ENCODE results near the gene ARID1B. TPM values are rescaled to one million over a fixed set of nuclear protein-coding genes. Genes with fewer than 3 reads are reported as not detected.

The ARID1B gene
- polyA plus RNA-seq, 4 donors = 57.0 to 87.6 (median 71.7) TPM

DNA sequence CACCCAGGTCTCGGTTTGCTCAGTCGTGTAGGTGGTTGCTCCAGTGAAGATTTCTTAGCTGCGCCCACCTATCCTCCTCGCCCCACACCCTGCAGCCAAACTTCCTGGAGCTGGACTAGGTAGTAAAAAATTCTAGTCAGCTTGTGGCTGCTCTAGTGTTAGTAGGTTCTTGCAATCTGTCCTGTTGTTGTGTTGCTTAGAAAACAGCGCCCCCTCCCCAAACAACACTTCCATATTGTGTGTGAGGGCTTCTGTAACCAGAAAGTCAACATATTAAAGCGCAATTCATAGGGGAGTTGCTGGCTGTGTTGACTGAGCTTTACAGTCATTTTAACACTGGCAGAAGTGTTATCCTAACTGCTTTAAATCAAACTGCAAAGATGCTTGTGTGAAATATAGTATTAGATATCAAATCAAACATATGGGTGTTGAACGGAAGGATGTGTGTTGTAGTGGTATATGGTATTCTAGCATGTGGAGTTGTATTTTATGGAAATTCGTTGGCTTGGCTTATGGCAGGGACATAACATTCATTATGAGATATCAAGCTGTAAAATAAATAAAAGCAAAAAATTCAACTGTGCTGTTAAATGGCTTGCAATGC is 122.5 kb downstream of the ARID1B start:
- DNase-seq (ENCODE audit: low read depth in 4 of 4, low spot score in 3 of 4) = no peak

- DNase-seq (ENCODE audit: low read depth in 4 of 4, low spot score in 3 of 4) = no peak
Observed at GRCh38 chr6:156900292-156900691, 123.1 kb downstream of the ARID1B start.

- DNase-seq (ENCODE audit: low read depth in 4 of 4, low spot score in 3 of 4) = no peak
Observed at GRCh38 chr6:156901309-156902019, 124.3 kb downstream of the ARID1B start.

- no peak for DNase-seq (ENCODE audit: low read depth in 4 of 4, low spot score in 3 of 4)
Observed at GRCh38 chr6:156902782-156903181, 125.6 kb downstream of the ARID1B start.

DNA sequence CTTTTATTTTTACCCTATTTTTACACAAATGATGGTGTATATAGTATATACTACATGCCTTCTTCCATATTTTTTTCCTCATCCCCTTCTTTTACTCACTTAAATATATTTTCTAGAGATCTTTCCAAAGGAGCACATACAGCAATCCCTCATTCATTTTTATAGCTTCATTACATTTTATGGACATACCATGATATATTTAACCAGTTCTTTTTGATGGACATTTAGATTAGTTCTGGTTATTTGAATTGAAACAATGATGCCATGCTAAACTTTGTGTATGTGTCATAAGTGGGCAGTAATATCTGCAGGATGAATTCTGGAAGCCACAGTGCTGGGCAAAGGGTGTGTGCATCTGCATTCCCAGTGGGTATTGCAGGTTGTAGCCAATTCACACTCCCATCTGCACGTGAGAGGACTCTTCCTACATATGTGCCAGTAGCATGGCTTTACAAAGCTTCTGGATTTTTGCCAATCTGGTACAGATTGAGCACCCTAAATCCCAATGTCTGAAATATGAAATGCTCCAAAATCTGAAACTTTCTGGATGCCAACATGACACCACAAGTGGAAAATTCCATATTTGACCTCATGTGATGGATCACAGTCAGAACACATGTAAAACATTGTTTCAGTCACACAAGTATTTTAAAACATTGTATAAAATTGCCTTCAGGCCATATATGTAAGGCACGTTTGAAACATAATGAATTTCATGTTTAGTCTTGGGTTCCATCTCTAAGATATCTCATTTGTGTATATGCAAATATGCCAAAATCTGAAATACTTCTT is 127.2 kb downstream of the ARID1B start:
- no peak for DNase-seq (ENCODE audit: low read depth in 4 of 4, low spot score in 3 of 4)

DNA sequence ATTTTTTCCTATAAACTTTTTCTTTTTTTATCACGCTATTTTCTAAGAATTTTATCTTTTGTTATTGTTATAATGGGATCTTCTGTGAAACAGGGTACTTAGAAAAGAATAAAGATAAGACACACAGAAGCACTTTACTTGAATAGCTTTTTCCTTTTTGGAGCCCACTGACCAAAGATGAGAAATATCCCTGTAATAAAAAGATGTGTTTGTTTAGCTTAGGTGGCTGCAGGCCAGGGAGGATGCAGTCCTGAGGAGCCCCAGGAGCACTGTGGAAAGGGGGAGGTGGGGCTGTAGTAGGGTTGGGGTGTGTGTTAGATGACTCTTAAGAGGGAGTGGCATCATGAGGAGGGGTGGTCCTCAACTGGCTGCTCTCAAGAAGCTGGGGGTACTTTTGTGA is 128.6 kb downstream of the ARID1B start:
- DNase-seq (ENCODE audit: low read depth in 4 of 4, low spot score in 3 of 4) = no peak

- DNase-seq (ENCODE audit: low read depth in 4 of 4, low spot score in 3 of 4) = no peak
Observed at GRCh38 chr6:156906451-156906850, 129.3 kb downstream of the ARID1B start.

DNA sequence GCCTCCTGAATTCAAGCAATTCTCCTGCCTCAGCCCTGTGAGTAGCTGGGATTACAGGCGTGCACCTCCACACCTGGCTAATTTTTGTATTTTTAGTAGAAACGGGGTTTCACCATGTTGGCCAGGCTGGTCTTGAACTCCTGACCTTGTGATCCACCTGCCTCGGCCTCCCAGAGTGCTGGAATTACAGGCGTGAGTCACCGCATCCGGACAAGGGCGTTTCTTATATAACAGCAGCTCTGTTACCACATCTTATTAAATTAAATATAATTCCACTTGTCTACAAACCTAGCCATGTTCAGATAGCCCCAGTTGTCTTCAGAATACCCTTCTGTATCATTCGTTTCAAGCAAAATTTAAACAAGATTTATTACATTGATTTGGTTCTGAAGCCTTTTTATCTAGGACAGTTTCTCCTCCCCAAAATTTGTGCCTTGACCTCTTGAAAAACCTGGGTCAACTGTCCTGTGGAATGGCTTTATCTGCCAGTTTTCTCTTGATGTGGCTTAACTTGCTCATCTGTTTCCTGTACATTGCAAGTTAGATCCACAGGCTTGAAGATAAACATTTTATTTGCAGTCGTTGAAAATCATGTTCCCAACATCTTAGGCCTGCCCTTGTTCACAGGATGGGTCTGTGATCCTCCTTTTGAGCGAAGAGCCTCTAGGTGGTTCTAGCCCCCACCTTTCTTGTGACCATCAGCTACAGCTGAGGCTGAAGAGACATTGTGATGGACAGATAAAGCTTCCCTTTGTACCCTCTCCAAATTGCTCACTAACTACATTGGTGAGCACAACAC is 132.2 kb downstream of the ARID1B start:
- no peak for DNase-seq (ENCODE audit: low read depth in 4 of 4, low spot score in 3 of 4)

DNA sequence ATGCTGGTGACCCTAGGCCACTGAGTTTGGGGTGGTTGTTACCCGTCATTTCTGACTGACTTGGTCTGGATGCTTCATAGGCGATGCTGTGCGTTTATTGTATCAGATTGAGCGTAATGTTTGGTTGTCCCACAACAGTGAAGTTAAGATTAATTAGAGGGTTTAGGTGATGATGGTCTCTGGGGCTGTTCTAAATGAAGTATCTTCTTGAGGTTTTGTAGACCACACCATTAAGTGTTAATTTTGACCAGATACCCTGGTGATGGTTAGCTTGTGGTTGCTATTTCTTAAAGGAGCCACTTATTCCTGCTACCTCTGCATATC is 132.8 kb downstream of the ARID1B start:
- no peak for DNase-seq (ENCODE audit: low read depth in 4 of 4, low spot score in 3 of 4)

DNA sequence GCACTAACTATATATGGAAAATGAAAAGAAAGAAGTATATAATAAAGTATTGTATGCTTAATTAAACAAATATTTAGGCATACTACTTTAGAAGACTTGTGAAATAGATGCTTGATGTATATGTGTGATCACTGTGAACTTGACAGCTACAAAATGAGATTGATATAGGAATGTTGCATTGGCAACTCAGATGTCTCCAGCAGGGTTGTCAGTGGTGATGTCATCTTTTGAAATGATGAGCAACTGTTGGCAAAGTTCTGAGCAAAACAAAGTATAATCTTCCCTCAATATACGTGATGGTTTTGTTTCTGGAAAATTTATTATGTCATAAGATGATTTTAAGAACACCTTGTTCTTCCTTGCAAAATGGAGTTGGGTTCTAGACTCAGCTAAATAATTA is 133.8 kb downstream of the ARID1B start:
- DNase-seq (ENCODE audit: low read depth in 4 of 4, low spot score in 3 of 4) = no peak

- DNase-seq (ENCODE audit: low read depth in 4 of 4, low spot score in 3 of 4) = no peak
Observed at GRCh38 chr6:156911581-156911980, 134.4 kb downstream of the ARID1B start.

GRCh38 chr6:156912431-156912830 is 135.3 kb downstream of the ARID1B start:
- DNase-seq (ENCODE audit: low read depth in 4 of 4, low spot score in 3 of 4) = no peak

DNA sequence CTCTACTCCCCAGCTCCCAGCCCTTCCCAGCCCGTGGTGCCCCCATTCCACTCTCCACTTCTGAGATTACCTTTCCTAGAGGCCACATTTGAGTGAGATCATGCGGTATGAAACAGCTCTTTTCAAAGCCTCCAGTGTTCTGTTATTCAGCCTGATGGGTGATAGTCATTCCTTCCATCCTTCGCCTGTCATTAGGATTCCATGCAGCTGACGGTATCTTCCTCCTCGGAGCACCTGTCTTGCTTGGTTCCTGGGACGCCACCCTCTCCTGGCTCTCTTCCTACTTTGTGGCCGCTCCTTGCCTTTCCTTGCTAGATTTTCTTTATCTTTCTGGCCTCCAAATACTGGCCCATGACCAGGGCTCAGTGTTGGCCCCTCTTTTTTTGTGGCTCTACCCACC is 137.0 kb downstream of the ARID1B start:
- no peak for DNase-seq (ENCODE audit: low read depth in 4 of 4, low spot score in 3 of 4)

DNA sequence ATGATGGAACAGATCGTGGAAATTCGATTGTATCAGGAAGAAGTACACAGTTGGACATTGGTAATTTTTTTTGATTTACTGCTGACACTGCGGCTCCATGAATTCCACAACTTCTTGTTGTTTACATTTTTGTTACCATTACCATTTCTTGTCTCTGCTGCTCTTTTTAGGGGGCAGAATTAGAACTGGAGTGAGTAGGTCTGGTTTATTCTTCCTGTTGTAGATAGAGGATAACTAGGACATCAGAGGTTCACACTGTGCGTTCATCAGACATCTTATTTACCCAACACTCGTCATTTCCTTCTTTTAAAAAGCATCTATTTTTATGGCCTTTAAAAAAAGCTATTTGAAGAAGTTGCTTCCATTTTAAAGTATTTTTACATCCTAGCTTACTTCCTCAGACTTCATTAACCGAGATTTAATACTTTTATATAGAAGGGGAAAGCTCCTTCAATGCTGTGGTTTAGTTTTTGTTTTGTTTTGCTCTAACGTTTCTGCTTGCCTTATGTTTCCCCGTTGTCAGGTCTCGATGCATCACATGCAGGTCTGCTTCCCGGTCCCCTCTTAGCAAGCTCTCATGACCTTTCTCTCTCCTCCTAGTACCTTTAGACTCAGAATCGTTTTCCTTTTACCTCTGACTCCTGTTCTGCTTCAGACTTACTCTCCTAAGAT is 139.1 kb downstream of the ARID1B start:
- DNase-seq (ENCODE audit: low read depth in 4 of 4, low spot score in 3 of 4) = no peak

GRCh38 chr6:156917213-156917612 is 140.0 kb downstream of the ARID1B start:
- no peak for DNase-seq (ENCODE audit: low read depth in 4 of 4, low spot score in 3 of 4)

DNA sequence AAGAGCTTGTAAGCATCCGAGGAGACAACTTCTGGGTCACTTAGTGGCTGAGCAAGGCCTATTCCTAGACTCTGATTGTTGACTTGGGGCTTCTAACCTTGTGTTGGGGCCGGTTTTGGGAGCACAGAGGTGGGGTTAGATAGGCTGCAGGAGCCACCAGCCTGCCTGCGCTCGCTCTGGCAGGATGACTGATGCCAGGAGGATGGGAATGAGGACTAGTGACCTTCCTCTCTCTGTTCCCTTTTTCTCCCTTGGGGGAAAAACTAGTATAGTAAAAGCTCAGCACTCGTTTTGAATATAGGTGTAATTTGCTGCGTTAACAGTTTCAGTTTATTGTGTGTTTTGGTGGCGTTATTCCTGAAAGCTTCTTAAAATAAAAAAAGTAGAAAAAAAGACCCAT is 141.5 kb downstream of the ARID1B start:
- DNase-seq (ENCODE audit: low read depth in 4 of 4, low spot score in 3 of 4) = no peak

DNA sequence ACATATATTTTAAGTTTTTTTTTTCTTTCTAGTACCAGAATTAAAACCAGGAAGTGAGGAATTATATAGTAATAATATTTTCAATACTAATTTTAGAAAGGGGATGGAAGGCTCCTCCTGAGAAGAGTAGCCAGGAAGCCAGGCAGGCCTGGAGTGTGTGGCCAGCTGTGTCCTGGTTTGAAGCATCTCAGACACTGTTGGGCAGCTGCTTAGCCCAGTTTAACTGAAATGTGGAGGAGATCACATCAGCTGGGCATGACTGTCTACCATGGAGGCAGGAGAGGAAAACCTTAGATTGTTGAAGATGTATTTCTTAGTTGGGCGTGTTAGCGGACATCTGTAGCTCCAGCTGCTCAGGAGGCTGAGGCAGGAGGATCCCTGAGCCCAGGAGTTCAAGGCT is 142.2 kb downstream of the ARID1B start:
- no peak for DNase-seq (ENCODE audit: low read depth in 4 of 4, low spot score in 3 of 4)

- no peak for DNase-seq (ENCODE audit: low read depth in 4 of 4, low spot score in 3 of 4)
Observed at GRCh38 chr6:156919814-156920369, 142.7 kb downstream of the ARID1B start.

- DNase-seq (ENCODE audit: low read depth in 4 of 4, low spot score in 3 of 4) = no peak
Observed at GRCh38 chr6:156924246-156924645, 147.1 kb downstream of the ARID1B start.

- no peak for DNase-seq (ENCODE audit: low read depth in 4 of 4, low spot score in 3 of 4)
Observed at GRCh38 chr6:156925026-156925425, 147.8 kb downstream of the ARID1B start.
